GM08714 (cell line): ENCODE measurements around the gene MDM2.
"Not testable (repeated sequence)": the region's sequence is repeated elsewhere in the genome, so short reads cannot be mapped to it uniquely, and the experiment has no call there.

ENCODE experiments used
- H3K4me3 ChIP-seq: fragments of 200-500 bp; sonication (Bioruptor generic); 2 replicates; pipeline ENCODE4 v1.5.1; 2014; ENCODE audit warnings: mild to moderate bottlenecking, low read length, inconsistent platforms
- ZNF274 ChIP-seq: IDR thresholded peaks from 2 replicates; pipeline ENCODE4 v1.6.1; 2012; ENCODE audit warnings: mild to moderate bottlenecking, low read depth, low read length

The MDM2 gene

DNA sequence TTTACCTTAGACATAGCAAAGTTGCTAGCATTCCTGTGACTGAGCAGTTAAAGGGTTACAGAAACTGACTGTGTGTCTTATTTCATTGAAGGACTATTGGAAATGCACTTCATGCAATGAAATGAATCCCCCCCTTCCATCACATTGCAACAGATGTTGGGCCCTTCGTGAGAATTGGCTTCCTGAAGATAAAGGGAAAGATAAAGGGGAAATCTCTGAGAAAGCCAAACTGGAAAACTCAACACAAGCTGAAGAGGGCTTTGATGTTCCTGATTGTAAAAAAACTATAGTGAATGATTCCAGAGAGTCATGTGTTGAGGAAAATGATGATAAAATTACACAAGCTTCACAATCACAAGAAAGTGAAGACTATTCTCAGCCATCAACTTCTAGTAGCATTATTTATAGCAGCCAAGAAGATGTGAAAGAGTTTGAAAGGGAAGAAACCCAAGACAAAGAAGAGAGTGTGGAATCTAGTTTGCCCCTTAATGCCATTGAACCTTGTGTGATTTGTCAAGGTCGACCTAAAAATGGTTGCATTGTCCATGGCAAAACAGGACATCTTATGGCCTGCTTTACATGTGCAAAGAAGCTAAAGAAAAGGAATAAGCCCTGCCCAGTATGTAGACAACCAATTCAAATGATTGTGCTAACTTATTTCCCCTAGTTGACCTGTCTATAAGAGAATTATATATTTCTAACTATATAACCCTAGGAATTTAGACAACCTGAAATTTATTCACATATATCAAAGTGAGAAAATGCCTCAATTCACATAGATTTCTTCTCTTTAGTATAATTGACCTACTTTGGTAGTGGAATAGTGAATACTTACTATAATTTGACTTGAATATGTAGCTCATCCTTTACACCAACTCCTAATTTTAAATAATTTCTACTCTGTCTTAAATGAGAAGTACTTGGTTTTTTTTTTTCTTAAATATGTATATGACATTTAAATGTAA, 31.5 kb downstream of the MDM2 start:
- no peak overlapping the region for H3K4me3 ChIP-seq
- TF ChIP-seq ZNF274: no peak

- not testable (repeated sequence) for H3K4me3 ChIP-seq
These were observed 33.2 kb downstream of the MDM2 start for GRCh38 chr12:68841175-68841574.

DNA sequence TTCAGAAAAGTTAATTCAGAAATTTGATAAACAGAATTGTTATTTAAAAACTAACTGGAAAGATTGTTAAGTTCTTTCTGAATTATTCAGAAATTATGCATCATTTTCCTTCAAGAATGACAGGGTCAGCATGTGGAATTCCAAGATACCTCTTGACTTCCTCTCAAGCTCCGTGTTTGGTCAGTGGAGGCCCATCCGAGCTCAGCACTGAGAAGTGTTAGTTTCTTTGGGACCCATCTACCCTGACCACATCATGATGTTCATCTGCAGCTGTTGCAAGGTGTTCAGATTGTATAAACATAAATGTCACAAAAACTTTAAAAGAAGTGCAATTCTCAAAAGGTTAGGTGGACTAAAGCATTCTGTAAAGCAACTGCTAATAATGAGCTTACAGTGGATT, 33.7 kb downstream of the MDM2 start:
- no peak for TF ChIP-seq ZNF274
- H3K4me3 ChIP-seq: no peak overlapping the region

GRCh38 chr12:68842123-68842522, 34.1 kb downstream of the MDM2 start:
- no peak for TF ChIP-seq ZNF274
- no peak overlapping the region for H3K4me3 ChIP-seq

DNA sequence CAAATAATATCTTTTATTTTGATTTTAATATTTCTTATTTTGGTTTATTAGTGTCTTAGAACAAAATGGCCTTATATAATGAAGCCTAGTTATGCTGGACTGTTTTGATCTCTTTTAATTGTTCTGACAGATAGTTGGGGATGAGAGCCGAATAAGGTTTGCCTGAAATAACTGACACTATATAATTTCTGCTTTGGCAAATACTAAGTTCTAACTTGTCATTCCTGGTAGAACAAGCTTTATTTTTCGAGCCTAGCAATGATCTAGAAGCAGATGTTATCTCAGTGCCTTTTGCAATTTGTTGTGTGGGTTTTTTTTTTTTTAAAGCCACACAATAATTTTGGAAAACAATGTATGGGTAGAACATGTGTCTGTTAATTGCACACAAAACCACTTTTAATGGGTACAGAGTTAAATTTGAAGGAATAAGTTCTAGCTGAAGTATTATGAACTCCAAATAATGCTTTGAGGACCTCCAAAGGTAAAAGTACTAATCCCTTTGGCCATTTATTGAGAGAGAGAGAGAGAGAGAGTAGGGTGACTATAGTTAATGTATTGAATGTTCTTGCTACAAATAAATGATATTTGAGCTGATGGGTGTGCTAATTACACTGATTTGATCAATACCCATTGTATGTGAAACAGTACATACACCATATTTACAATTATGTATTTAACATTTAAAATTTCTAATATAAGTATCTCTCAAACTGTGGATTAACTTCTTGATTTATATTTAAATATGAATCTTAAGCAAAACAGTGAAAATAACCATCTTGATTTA, 35.0 kb downstream of the MDM2 start:
- no peak for TF ChIP-seq ZNF274
- no peak overlapping the region for H3K4me3 ChIP-seq

GRCh38 chr12:68844318-68844745, 36.4 kb downstream of the MDM2 start:
- TF ChIP-seq ZNF274: no peak
- no peak overlapping the region for H3K4me3 ChIP-seq

GRCh38 chr12:68844788-68845695, 37.1 kb downstream of the MDM2 start:
- no peak overlapping the region for H3K4me3 ChIP-seq
- no peak for TF ChIP-seq ZNF274

DNA sequence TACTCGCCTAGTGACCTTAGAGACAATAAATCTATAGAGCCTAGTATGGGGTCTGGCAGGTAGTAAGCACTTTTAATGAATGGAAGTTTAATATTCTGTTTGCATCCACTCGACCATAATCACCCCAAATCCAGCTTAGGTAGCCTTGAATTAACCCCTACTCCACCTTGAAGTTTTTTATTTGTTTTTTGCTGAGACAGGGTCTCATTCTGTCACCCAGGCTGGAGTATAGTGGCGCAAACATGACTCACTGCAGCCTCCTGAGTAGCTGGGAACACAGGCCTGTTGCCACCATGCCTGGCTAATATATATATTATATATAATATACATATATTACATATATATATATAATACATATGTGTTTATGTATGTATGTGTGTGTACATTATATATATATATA, 38.8 kb downstream of the MDM2 start:
- TF ChIP-seq ZNF274: no peak
- H3K4me3 ChIP-seq: no peak overlapping the region

DNA sequence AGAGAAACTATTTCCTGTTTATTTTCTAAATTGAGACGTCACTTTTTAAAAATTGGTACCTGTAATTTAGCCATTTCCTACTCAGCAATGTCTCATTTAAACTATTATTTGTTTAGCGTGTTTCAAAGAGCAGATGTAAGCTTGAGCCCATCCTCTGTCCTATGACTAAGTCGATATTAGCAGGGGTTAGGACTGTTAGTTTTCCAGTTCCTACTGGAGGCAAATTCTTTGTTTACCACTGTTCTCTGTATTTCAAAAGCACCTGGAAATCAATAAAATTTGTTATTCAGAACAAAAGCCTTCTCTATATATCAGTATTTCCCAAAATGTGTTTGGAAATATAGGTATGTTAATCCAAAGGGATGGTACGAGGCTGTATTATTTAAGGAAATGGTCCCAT, 42.4 kb downstream of the MDM2 start:
- H3K4me3 ChIP-seq: no peak overlapping the region
- TF ChIP-seq ZNF274: no peak

DNA sequence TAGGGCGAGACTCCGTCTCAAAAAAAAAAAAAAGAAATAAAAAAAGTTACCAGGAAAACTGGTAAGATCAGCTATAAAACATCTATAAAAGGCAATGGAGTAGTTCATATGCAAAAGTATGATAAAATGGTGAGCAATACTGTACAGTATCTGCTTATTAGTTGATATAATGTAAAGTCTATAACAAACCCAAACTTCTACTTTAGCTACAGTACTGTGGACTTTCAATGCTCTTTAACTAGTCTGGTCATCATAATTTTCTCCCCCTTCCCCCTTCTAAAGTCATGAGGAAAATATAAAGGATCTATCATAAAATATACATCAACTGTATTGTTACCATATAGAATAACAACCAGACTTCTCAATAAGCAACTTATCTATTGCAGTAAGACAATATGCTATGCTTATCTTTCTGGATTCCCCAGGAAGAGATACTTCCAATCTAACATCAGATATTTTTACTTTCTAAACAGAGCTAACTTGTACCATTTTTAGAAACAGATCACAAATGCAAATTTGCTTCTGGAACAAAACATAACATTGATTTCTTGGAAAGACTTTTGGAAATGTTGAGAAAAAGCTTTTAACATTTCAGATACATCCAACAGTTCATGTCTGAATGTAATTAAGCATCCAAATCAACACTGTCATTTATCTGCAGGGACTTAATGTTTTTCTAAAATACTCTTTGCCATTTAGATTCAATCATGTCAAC, 43.8 kb downstream of the MDM2 start:
- H3K4me3 ChIP-seq: no peak overlapping the region
- TF ChIP-seq ZNF274: no peak

DNA sequence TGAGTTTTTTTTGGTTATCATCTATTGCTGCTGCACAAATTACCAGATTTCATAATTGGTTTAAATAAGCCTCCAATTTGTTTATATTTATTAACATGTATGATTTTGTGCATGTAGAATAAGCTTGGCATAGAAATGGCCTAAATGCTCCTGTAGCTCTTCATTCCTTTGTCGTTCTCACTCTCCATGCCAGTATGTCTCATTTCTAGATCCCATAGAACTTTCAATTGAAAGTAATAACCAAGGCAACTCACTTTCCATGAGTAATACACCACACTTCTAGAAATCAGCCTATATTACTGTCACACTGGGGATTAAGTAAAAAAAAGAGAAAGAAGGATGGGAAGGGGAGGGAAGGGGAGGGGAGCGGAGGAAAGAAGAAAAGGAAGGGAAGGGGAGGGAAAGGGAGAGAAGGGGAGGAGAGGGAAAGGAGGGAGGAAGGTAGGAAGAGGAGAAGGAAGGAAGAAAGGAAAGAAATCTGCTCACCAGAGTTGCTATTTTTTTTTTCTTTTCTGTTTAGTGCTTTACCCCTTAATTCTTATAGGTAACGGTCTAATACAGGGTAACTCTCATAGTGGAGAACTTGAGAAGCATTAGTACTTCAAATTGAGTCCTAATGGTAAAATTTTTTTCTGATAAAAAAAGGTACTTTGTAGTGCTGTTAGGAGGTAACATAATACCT, 45.6 kb downstream of the MDM2 start:
- no peak overlapping the region for H3K4me3 ChIP-seq
- TF ChIP-seq ZNF274: no peak

GRCh38 chr12:68854078-68854468, 46.1 kb downstream of the MDM2 start:
- TF ChIP-seq ZNF274: no peak
- no peak overlapping the region for H3K4me3 ChIP-seq

DNA sequence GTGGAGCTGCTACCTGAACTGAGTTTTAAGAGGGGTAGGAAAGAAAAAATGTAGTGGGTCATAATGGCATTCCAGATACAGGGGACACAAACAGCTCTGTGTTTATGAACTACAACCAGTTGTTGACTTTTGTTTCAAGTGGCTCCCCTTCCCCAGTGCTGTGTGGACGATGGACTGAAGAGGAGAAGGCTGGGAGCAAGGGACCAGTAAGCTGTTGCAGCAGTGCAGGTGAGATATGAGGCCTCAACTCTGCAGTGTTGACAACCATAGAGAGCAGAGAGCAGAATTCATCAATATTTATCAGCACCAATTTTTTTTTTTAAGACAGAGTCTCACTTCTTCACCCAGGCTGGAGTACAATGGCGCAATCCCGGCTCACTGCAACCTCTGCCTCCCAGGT, 46.6 kb downstream of the MDM2 start:
- TF ChIP-seq ZNF274: no peak
- H3K4me3 ChIP-seq: no peak overlapping the region

DNA sequence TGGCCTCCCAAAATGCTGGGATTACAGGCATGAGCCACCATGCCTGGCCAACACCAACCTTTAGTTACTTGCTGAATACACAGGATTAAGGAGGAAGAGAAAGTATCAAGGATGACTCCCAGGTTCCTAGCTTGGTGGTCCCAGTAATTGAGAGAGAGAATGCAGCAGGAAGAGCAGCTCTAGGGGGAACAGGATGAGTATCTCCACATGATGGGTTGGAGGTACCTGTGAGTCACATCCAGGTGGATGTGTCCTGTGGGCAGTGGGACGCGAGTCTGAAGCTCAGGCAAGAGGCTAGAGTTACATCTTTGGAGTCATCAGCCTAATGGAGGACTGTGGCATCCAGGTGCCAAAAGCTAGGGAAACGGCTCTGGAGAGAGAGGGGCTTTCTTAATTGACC, 47.1 kb downstream of the MDM2 start:
- no peak overlapping the region for H3K4me3 ChIP-seq
- no peak for TF ChIP-seq ZNF274
